GM18909 (cell line): ENCODE data around the gene KCNG2.

Experiments
- ATAC-seq: cut with Tn5 transposase; IDR thresholded peaks from one replicate; pipeline ENCODE4 v1.9.1; 2021; ENCODE audit warnings: mild to moderate bottlenecking; ENCODE audit not compliant: unreplicated experiment, poor library complexity

Gene KCNG2

DNA sequence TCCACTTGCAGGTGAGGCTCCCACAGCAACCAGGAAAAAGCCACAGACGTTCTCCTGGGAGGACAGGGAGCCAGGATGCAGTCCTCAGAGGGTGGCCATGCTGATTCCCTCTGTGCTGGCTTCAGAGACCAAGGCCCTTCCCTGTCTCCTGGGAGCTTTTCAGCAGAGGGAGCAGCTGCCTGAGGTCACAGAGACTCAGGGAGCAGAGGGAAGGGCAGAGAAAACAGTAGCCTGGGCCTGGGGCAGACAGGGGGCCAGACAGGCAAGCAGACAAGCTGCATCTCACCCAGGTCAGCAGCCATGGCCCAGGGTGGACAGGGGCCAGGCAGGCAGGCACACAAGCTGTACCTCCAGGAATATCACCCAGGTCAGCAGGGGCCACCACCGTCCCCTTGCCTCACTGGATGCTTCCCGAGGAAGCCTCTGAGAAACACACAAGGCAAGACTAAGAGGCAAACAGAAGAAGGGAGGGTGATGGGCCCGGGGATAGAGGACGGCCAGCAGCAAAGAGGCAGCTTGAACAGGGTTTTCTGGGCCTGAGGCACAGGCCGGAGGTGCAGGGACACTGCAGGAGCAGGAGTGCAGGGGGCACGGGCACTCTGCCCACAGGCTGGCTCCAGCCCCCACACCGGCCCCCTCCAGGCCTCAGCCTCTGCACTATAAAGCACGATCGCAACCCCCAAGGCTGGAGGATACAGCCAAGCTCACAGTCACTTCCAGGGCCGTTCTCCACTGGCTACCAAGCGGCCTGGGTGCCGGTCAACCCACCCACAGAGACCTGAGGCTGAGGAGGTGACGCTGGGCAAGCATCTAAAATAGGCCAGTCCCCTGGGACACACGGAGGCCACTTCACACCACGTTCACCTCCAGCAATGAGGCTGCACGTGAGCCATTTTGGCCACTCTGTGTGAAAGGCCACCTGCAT, 147.6 kb downstream of the KCNG2 start:
- ATAC-seq = no peak

DNA sequence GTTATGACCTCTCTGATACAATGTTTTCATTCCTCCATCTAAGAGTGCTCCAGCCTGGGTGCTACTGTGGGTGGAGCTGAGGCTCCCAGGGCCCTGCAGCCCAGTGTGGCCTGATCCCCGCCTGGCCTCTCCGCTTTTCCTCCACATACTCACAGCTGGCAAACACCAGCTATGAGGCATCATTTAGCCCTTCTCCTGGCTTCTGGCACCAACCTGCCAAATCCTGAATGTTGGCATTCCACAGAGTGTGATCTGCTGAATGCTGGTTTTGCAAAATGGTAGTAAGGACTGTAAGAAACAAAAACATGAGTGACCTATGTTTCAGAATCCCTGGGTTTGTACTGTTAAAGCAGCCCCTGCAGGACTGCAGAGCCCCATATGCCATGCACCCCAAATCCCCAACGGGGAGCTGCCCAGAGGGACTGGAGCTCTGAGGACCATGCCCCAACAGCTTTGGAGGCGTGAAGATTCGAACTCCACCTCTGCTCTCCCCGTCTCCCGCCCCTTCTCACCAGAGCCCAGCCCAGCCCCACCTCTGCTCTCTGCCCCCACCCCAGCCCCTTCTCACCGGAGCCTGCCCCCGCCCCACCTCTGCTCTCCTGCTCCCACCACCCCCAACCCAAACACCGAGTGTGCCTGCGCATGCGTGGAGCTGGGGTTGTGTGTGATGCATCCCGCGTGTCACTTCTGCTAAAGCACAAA, 149.5 kb downstream of the KCNG2 start:
- ATAC-seq = no peak

DNA sequence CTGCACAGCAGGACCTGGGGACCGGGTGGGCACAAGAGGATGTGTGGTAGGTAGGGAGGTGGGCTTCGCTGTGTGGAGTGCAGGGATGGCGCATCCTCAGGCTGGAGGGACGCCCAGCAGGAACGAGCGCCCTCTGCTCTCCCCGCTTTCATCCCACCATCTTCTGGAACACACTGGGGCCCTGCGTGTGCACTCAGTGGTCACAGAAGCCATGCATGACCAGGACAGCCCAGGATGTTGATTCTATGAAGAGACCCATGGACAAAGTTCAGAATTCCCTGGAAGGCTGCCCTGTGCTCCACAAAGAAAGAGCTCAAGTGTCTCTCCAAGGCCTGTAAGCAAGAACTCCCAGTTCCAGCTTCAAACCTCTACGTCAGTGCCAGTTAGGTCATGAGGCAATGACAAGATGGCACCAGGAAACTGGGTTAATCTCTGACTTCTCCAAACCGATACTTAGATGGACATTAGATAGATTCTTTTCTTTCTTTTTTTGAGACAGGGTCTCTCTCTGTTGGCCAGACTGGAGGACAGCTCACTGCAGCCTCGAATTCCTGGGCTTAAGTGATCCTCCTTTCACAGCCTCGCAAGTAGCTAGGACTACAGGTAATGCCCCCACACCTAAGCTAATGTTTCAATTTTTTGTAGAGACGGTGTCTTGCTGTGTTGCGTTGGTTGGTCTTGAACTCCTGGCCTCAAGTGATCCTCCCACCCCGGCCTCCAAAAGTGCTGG, 150.3 kb downstream of the KCNG2 start:
- no peak for ATAC-seq

DNA sequence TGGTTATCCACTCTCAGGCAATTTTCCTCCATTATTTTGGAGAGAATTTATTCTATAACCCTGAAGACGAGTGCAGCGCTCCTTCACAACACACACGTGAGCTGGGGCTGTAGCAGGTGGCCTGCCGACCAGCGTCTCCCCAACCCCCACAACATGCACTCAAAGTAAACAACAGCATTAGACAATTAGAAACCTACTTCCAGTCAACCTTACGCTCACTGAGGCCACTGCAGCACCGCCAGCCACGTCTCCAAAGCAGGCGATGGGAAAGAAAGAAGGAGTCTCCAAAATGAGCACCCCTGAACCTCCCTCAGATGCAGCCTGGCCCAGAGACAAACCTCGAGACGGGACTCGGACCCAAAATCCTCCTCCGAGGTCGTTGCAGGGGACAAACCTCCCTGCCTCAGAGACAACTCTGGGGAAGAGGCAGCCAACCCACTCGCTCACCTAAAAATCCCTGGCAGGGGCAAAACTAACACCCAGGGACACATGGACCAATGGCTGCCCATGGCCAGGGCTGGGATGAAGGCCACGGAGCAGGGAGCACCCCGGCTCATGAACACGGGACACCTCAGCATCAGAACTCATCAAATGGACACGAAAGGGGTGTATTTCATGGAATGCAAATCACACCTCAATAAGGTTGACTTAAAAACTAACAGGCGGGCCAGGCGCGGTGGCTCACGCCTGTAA, 151.1 kb downstream of the KCNG2 start:
- no peak for ATAC-seq
